Small intestine (tissue), 7 donors: ENCODE data around the gene HPS4. TPM values are rescaled to one million over a fixed set of nuclear protein-coding genes. Genes with fewer than 3 reads are reported as not detected.
A peak's percentile ranks its signal among the peaks of the same experiment; 100 is the strongest.

ENCODE experiments used
- DNase-seq, 2 donors: peaks; one replicate each; pipeline versions ENCODE4 v3.0.0 to v3.0.0-alpha.2; 2013
- FAIRE-seq: peaks from 2 replicates; lab custom pipeline; 2012; peaks lifted over from hg19 to GRCh38; lab: Jason Lieb, UNC
- H3K27ac ChIP-seq, 3 donors: one replicate each; pipeline ENCODE4 v1.5.1; 2013; ENCODE audit warnings: low read length in 2 of 3, mild to moderate bottlenecking in 2 of 3, control low read depth in 1 of 3, inconsistent platforms in 1 of 3, low read depth in 1 of 3, moderate library complexity in 1 of 3
- H3K27me3 ChIP-seq, 3 donors: one replicate each; pipeline ENCODE4 v1.6.1; 2013; ENCODE audit warnings: low read length in 3 of 3, inconsistent platforms in 1 of 3; ENCODE audit not compliant: control insufficient read depth in 3 of 3, insufficient read depth in 3 of 3
- H3K36me3 ChIP-seq, 3 donors: one replicate each; pipeline ENCODE4 v1.6.1; 2013; ENCODE audit warnings: low read length in 3 of 3, inconsistent platforms in 1 of 3, low read depth in 1 of 3, mild to moderate bottlenecking in 1 of 3, moderate library complexity in 1 of 3; ENCODE audit not compliant: control insufficient read depth in 3 of 3, insufficient read depth in 2 of 3
- H3K4me1 ChIP-seq, 3 donors: one replicate each; pipeline ENCODE4 v1.6.1; 2013; ENCODE audit warnings: low read length in 2 of 3, inconsistent platforms in 1 of 3, low read depth in 1 of 3, mild to moderate bottlenecking in 1 of 3, moderate library complexity in 1 of 3; ENCODE audit not compliant: control insufficient read depth in 3 of 3, insufficient read depth in 2 of 3
- H3K4me3 ChIP-seq, 3 donors: one replicate each; pipeline ENCODE4 v1.5.1; 2013; ENCODE audit warnings: low read length in 3 of 3, control low read depth in 1 of 3, inconsistent platforms in 1 of 3, low read depth in 1 of 3, mild to moderate bottlenecking in 1 of 3, moderate library complexity in 1 of 3
- H3K9me3 ChIP-seq, 2 donors: one replicate each; pipeline ENCODE4 v1.6.1; 2013; ENCODE audit warnings: low read depth in 1 of 2, low read length in 1 of 2; ENCODE audit not compliant: control insufficient read depth in 2 of 2, insufficient read depth in 1 of 2
- WGBS, 3 donors: extraction: QIAGEN DNeasy Blood & Tissue Kit; methylation state at CpG; one replicate each; pipeline ENCODE4 v1.1.7; 2013; 5-methylcytosine and 5-hydroxymethylcytosine counted together
- polyA plus RNA-seq, 4 donors: library from polyadenylated mRNA; stranded (reverse) in 3 of 4; unstranded in 1 of 4; fragments of 200-250 nt in 3 of 4; fragments of 120-200 nt in 1 of 4; gene quantifications; one replicate each; pipeline versions ENCODE4 v1.2.1 to v1.2.3, GENCODE V29; 2013
- donor health status: healthy with polysubstance abuse.
- donor health status: control.
- donor health status: control.
- donor health status: Bipolar disorder and iron deficiency.
- donor health status: healthy.

Gene HPS4
- polyA plus RNA-seq, 4 donors: 9.8 to 49.2 (median 14.3) TPM

- H3K27me3 ChIP-seq: no peaks in the 10 kb centered on the region
- H3K4me1 ChIP-seq: peaks cover 5 to 39% (median 22%) of the 10 kb centered on the region in 3 donors
- FAIRE-seq (no peak), DNase-seq (no peak)
- H3K4me3 ChIP-seq: peak overlapping the region in 1 of 3 donors; percentile 9
- H3K36me3 ChIP-seq: peaks cover 0 to 11% (median 0%) of the 10 kb centered on the region in 3 donors
- WGBS, 3 donors: 60 to 73% (median 69%) methylated on average over 4 of the region's 4 CpGs
- H3K9me3 ChIP-seq: no peaks in the 10 kb centered on the region
- peak overlapping the region in 1 of 3 donors; percentile 97 for H3K27ac ChIP-seq
Measured at GRCh38 chr22:26481694-26482093, 1.9 kb downstream of the HPS4 start.

- Histone ChIP-seq H3K27me3 (no peaks in the 10 kb centered on the region), H3K9me3 (no peaks in the 10 kb centered on the region), H3K36me3 (peaks cover 0 to 12% (median 0%) of the 10 kb centered on the region in 3 donors), H3K27ac (no peak overlapping the region), H3K4me1 (peaks cover 5 to 39% (median 22%) of the 10 kb centered on the region in 3 donors), H3K4me3 (no peak overlapping the region)
- WGBS, 3 donors: 61 to 68% (median 67%) methylated on average over 6 of the region's 6 CpGs
- FAIRE-seq (no peak), DNase-seq (no peak)
Measured at GRCh38 chr22:26481112-26481693, 2.4 kb downstream of the HPS4 start.

GRCh38 chr22:26480611-26480932 lies 3.0 kb downstream of the HPS4 start:
- Histone ChIP-seq H3K4me3 (peak overlapping the region in 1 of 3 donors; percentile 4), H3K9me3 (no peaks in the 10 kb centered on the region), H3K27ac (peak overlapping the region in 1 of 3 donors; percentile 77), H3K36me3 (peaks cover 0 to 15% (median 0%) of the 10 kb centered on the region in 3 donors), H3K27me3 (no peaks in the 10 kb centered on the region), H3K4me1 (peaks cover 5 to 39% (median 21%) of the 10 kb centered on the region in 3 donors)
- DNase-seq: no peak
- WGBS, 3 donors: 52 to 80% (median 77%) methylated on average over 2 of the region's 2 CpGs
- FAIRE-seq: no peak

- FAIRE-seq (no peak), DNase-seq (peak in 1 of 2 donors; percentile 74)
- 22 to 54% (median 33%) methylated on average over 12 of the region's 12 CpGs for WGBS, 3 donors
- peak overlapping the region in 2 of 3 donors; percentile 28 to 31 for H3K4me3 ChIP-seq
- no peaks in the 10 kb centered on the region for H3K27me3 ChIP-seq
- H3K36me3 ChIP-seq: peaks cover 0 to 17% (median 1%) of the 10 kb centered on the region in 3 donors
- peak overlapping the region in 2 of 3 donors; percentile 64 to 77 for H3K27ac ChIP-seq
- H3K9me3 ChIP-seq: no peaks in the 10 kb centered on the region
- peaks cover 5 to 39% (median 19%) of the 10 kb centered on the region in 3 donors for H3K4me1 ChIP-seq
Measured at GRCh38 chr22:26479792-26480610, 3.6 kb downstream of the HPS4 start.

- Histone ChIP-seq H3K27me3 (no peaks in the 10 kb centered on the region), H3K4me1 (peaks cover 5 to 33% (median 14%) of the 10 kb centered on the region in 3 donors), H3K36me3 (peaks cover 0 to 17% (median 5%) of the 10 kb centered on the region in 3 donors), H3K9me3 (no peaks in the 10 kb centered on the region), H3K27ac (peak overlapping the region in 2 of 3 donors; percentile 64 to 77), H3K4me3 (peak overlapping the region; percentile 16 to 31 (median 28))
- FAIRE-seq (no peak), DNase-seq (peak in 1 of 2 donors; percentile 42)
- WGBS, 3 donors: 19 to 38% (median 25%) methylated on average over 12 of the region's 12 CpGs
Measured at GRCh38 chr22:26479043-26479791, 4.4 kb downstream of the HPS4 start.

- Histone ChIP-seq H3K4me1 (peaks cover 3 to 28% (median 10%) of the 10 kb centered on the region in 3 donors), H3K27ac (no peak overlapping the region), H3K9me3 (no peaks in the 10 kb centered on the region), H3K27me3 (no peaks in the 10 kb centered on the region), H3K4me3 (no peak overlapping the region), H3K36me3 (peaks cover 0 to 26% (median 12%) of the 10 kb centered on the region in 3 donors)
- whole genome bisulfite sequencing, 3 donors: 42 to 46% (median 45%) methylated on average over 4 of the region's 4 CpGs
- no peak for FAIRE-seq
- no peak for DNase-seq
Measured at GRCh38 chr22:26477341-26477731, 6.2 kb downstream of the HPS4 start.

- Histone ChIP-seq H3K4me3 (no peak overlapping the region), H3K9me3 (no peaks in the 10 kb centered on the region), H3K36me3 (peaks cover 0 to 30% (median 13%) of the 10 kb centered on the region in 3 donors), H3K27me3 (no peaks in the 10 kb centered on the region), H3K4me1 (peaks cover 3 to 23% (median 10%) of the 10 kb centered on the region in 3 donors), H3K27ac (no peak overlapping the region)
- DNase-seq: no peak
- WGBS, 3 donors: 87 to 93% (median 92%) methylated on average over 4 of the region's 4 CpGs
- no peak for FAIRE-seq
Measured at GRCh38 chr22:26476705-26477340, 6.8 kb downstream of the HPS4 start.

- FAIRE-seq (no peak), DNase-seq (no peak)
- Histone ChIP-seq H3K36me3 (peaks cover 8 to 41% (median 31%) of the 10 kb centered on the region in 3 donors), H3K4me1 (peaks cover 0 to 10% (median 8%) of the 10 kb centered on the region in 3 donors), H3K27me3 (no peaks in the 10 kb centered on the region), H3K9me3 (no peaks in the 10 kb centered on the region), H3K27ac (no peak overlapping the region), H3K4me3 (no peak overlapping the region)
Measured at GRCh38 chr22:26474682-26475081, 8.9 kb downstream of the HPS4 start.
